ENCODE results near the gene TMCC2.

Gene TMCC2

GRCh38 chr1:205284420-205285144, 56.8 kb downstream of the TMCC2 start:
- TF ChIP-seq, protein P1, sequence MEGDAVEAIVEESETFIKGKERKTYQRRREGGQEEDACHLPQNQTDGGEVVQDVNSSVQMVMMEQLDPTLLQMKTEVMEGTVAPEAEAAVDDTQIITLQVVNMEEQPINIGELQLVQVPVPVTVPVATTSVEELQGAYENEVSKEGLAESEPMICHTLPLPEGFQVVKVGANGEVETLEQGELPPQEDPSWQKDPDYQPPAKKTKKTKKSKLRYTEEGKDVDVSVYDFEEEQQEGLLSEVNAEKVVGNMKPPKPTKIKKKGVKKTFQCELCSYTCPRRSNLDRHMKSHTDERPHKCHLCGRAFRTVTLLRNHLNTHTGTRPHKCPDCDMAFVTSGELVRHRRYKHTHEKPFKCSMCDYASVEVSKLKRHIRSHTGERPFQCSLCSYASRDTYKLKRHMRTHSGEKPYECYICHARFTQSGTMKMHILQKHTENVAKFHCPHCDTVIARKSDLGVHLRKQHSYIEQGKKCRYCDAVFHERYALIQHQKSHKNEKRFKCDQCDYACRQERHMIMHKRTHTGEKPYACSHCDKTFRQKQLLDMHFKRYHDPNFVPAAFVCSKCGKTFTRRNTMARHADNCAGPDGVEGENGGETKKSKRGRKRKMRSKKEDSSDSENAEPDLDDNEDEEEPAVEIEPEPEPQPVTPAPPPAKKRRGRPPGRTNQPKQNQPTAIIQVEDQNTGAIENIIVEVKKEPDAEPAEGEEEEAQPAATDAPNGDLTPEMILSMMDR (IDR thresholded peaks at IDR 0.05; ENCODE audit: low read depth, low read length, missing control alignments) = peak; percentile 18
- no peak overlapping the region for H3K4me3 ChIP-seq (replicated peaks; ENCODE audit: low read depth, low read length)
- DNase-seq (ENCODE audit: extremely low read depth, low read depth) = peak; percentile 87

GRCh38 chr1:205285381-205286101, 57.8 kb downstream of the TMCC2 start:
- DNase-seq (ENCODE audit: extremely low read depth, low read depth) = no peak
- H3K4me3 ChIP-seq (replicated peaks; ENCODE audit: low read depth, low read length) = no peak overlapping the region

DNA sequence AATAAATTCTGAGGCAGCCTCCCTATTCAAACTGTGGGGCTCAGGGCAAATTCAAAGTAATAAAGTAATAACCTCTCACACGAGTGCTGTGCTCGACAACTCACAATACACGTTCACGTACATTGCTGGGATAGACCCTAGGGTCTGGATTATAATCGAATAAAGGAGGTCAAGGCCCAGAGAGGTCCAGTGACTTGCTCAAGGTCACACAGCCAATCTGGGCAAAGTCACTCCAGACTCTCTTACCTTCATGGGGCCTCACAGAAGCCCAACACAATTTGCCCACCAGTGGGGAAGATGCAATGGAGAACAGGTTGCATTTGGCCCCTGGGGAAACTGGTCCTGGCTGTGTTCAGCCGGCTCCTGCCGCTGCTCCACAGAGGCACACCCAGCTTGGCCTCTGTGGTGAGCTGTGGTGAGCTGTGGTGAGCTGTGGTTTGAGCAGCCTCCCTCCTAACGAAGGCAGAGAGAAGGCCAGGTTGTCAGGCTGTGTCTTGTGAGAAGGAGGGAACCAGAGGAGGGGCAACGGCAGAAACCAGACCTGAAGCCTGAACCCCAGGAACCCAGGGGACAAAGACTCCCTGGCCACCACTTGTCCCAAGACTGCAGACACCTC, 58.7 kb downstream of the TMCC2 start:
- DNase-seq (ENCODE audit: extremely low read depth, low read depth) = no peak
- TF ChIP-seq, protein P1 (IDR thresholded peaks at IDR 0.05; ENCODE audit: low read depth, low read length, missing control alignments) = no peak
- no peak overlapping the region for H3K4me3 ChIP-seq (replicated peaks; ENCODE audit: low read depth, low read length)

More at GRCh38 chr1:205285381-205286101, 57.8 kb downstream of the TMCC2 start:
- TF ChIP-seq, protein P1 (IDR thresholded peaks at IDR 0.05; ENCODE audit: low read depth, low read length, missing control alignments) = no peak

DNA sequence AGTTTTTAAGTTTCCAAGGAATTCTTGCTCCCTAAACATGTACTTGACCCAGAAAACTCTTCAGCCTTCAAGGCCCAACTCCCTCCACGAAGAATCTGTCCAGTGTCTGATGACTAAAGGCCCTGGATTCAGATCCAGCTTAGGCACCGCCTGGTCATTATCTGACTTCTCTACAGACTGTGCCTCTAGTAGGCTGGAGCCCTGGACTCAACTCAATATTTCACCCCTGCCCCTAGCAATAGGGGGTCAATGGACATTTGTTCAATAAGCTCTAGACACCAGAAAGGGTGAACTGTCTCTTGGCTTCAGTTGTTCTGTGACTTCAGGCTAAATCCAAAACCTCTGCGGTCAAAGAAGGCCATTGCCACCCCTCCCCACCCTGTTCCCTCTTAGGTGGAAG, 59.3 kb downstream of the TMCC2 start:
- no peak for DNase-seq (ENCODE audit: extremely low read depth, low read depth)
- TF ChIP-seq, protein P1 (IDR thresholded peaks at IDR 0.05; ENCODE audit: low read depth, low read length, missing control alignments) = no peak
- H3K4me3 ChIP-seq (replicated peaks; ENCODE audit: low read depth, low read length) = no peak overlapping the region

DNA sequence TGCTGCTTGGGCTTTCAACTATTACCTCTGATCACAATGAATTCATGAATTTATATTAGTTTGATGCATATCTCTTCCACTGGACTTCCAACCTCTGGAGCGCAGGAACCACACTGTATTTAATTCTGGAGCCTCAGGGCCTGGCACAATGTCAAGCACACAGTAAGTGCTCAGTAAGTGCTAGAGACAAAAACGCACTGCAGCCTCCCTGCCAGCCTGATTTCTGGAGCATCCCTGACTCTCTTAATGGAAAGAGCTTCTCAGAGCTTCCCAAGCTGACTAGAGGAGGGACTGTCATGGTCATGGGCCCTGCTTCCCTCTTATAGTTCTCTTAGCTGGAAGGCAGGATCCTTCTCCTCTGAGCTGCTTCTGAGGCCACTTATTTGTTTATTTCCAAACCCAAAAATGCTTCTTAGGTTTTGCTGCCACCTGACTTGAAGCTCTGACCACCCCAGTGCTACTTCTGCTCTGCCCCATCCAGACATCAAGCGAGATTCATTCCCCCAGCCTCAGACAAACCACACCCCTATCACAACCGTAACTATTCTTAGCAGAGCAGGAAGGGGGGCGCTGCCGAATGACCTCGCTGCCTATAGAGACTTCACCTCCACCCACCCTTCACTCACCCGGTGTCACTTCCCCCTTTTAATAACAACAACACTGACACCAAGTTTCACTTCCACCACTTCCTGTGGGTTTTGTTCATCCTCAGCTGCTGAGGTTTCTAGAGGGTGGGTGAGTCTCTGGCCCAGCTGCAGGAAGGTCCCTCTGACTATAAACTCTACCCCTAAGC, 60.2 kb downstream of the TMCC2 start:
- TF ChIP-seq, protein P1 (IDR thresholded peaks at IDR 0.05; ENCODE audit: low read depth, low read length, missing control alignments) = no peak
- no peak overlapping the region for H3K4me3 ChIP-seq (replicated peaks; ENCODE audit: low read depth, low read length)
- no peak for DNase-seq (ENCODE audit: extremely low read depth, low read depth)

DNA sequence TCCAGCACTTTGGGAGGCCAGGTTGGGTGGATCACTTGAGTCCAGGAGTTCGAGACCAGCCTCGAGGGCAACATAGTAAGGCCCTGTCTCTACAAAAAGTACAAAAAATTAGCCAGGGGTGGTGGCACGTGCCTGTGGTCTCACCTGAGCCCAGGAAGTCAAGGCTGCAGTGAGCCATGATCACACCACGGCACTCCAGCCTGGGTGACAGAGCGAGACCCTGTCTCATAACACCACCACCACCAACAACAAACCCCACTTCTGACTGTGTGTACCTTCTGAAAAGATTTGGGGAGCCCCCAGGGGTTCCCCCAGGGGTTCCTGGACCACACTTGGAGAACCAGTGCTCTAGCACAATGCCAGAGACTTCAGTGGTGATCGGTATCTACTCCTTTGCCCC, 63.9 kb downstream of the TMCC2 start:
- no peak for DNase-seq (ENCODE audit: extremely low read depth, low read depth)
- TF ChIP-seq, protein P1 (IDR thresholded peaks at IDR 0.05; ENCODE audit: low read depth, low read length, missing control alignments) = no peak
- no peak overlapping the region for H3K4me3 ChIP-seq (replicated peaks; ENCODE audit: low read depth, low read length)
